Thyroid gland (tissue), 4 donors: ENCODE results near the gene RAPGEF3.

Experiments
- POLR2A ChIP-seq, 2 donors: fragments of 450-650 bp; IDR thresholded peaks; one replicate each; pipeline ENCODE4 v1.6.1; 2017; ENCODE audit warnings: antibody characterized with exemption in 2 of 2, mild to moderate bottlenecking in 2 of 2, moderate library complexity in 1 of 2
- TF ChIP-seq, protein P1 (sequence below), 6 experiments: fragments of 200-600 bp in 3 of 6; fragments of 450-650 bp in 3 of 6; sonication (generic) in 3 of 6; IDR thresholded peaks; one replicate each; pipeline ENCODE4 v1.5.1; 2016 to 2019; ENCODE audit warnings: antibody characterized with exemption in 6 of 6, mild to moderate bottlenecking in 2 of 6, inconsistent platforms in 1 of 6, moderate library complexity in 1 of 6

GRCh38 chr12:47777151-47777550 is 18.5 kb upstream of the RAPGEF3 start:
- TF ChIP-seq, protein P1, sequence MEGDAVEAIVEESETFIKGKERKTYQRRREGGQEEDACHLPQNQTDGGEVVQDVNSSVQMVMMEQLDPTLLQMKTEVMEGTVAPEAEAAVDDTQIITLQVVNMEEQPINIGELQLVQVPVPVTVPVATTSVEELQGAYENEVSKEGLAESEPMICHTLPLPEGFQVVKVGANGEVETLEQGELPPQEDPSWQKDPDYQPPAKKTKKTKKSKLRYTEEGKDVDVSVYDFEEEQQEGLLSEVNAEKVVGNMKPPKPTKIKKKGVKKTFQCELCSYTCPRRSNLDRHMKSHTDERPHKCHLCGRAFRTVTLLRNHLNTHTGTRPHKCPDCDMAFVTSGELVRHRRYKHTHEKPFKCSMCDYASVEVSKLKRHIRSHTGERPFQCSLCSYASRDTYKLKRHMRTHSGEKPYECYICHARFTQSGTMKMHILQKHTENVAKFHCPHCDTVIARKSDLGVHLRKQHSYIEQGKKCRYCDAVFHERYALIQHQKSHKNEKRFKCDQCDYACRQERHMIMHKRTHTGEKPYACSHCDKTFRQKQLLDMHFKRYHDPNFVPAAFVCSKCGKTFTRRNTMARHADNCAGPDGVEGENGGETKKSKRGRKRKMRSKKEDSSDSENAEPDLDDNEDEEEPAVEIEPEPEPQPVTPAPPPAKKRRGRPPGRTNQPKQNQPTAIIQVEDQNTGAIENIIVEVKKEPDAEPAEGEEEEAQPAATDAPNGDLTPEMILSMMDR (IDR thresholded peaks at IDR 0.05), result no peak
- TF ChIP-seq POLR2A (IDR thresholded peaks at IDR 0.05), result peak in 1 of 2 donors; percentile 41
